ENCODE data around the gene ARHGEF12. TPM values are rescaled to one million over a fixed set of nuclear protein-coding genes. Genes with fewer than 3 reads are reported as not detected.

Gene ARHGEF12
- total and polyA plus RNA-seq, 10 of the 15 experiments (the other 5 are each of a cell fraction or from before 2014, with no cell fraction given), result 2.7 to 40.8 (median 20.9) TPM

DNA sequence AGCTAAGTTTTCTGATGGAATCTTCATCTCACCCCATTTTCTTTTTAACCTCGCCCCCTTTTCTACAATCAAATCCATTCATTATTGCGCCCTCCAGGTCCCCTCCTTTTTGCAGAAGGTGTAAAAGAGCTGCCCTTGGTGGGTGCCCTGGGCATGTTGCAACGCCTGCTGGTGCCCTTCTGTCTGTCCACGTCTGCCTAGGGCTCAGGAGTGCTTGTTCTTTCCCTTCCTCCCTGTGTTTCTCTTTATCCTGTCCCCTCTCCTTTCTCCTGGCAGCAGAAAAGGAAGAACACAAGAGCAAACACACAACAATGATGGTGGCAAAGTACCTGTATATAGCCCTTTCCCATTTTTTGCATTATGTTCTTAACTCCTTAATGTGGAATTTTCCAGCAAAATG lies 17.3 kb upstream of the ARHGEF12 start:
- Histone ChIP-seq H3K36me3 (ENCODE audit: control insufficient read depth in 2 of 2, insufficient read depth in 2 of 2, low read length in 1 of 2) (no peaks in the 10 kb centered on the region), H3K9me3 (replicated peaks; ENCODE audit: control insufficient read depth, insufficient read depth, low read length) (no peaks in the 10 kb centered on the region), H4K20me1 (ENCODE audit: control insufficient read depth, insufficient read depth) (no peaks in the 10 kb centered on the region), H3K4me2 (ENCODE audit: control insufficient read depth, insufficient read depth) (no peak overlapping the region), H3K4me1 (ENCODE audit: control insufficient read depth, insufficient read depth, low read length) (no peaks in the 10 kb centered on the region), H3K4me3 (no peak overlapping the region), H3K9ac (ENCODE audit: control insufficient read depth, insufficient read depth, low read length) (no peak overlapping the region), H3K27ac (ENCODE audit: control insufficient read depth, insufficient read depth) (no peak overlapping the region), H3K79me2 (ENCODE audit: control insufficient read depth, insufficient read depth, low read length) (no peaks in the 10 kb centered on the region), H3K27me3 (replicated peaks in 1 of 2; ENCODE audit: control insufficient read depth in 2 of 2, insufficient read depth in 2 of 2, low read length in 1 of 2) (peaks cover 0 to 2% of the 10 kb centered on the region in 2 experiments; a peak in 2 of 4 replicates), H2AFZ (ENCODE audit: control insufficient read depth, low read depth, low read length) (no peak overlapping the region)
- ChIA-PET POLR2A (no interaction called here), SMC1A (ENCODE audit: uncharacterized antibody, unreplicated experiment) (interaction anchor here (1.8 kb wide), 1 partner anchor 18 kb away, joined by 7 read pairs; no protein-coding TSS in a partner anchor), RAD21 (ENCODE audit: unreplicated experiment) (no interaction called here), CTCF (interaction anchor here (1.5 kb wide), 1 partner anchor 82 kb away, joined by 4 read pairs; no protein-coding TSS in a partner anchor)
- 20% methylated on average over 4 of the region's 4 CpGs for WGBS (ENCODE audit: insufficient coverage, insufficient replicate concordance, low lambda C conversion rate, missing lambda C conversion rate)
- BruUV-seq (replicated peaks), result no TSS peak
- no peak for ATAC-seq
- in situ Hi-C loops (cut with MboI), result no loop called here
- no peak for FAIRE-seq
- DNase-seq (ENCODE audit: low read depth, low spot score), result no peak
- intact Hi-C loops (cut with micrococcal nuclease; ENCODE audit: unreplicated experiment), result no loop called here
- TF ChIP-seq CBFB (IDR thresholded peaks at IDR 0.05; ENCODE audit: low read depth), result no peak
- no peak for TF ChIP-seq CBX3 (IDR thresholded peaks at IDR 0.05; ENCODE audit: borderline replicate concordance, low read depth)
- TF ChIP-seq SIX5 (IDR thresholded peaks at IDR 0.05; ENCODE audit: low read depth, low read length, severe bottlenecking), result no peak
- no peak for TF ChIP-seq SRF (IDR thresholded peaks at IDR 0.05; ENCODE audit: low read depth in 2 of 2, low read length in 2 of 2)
- TF ChIP-seq RUNX3 (IDR thresholded peaks at IDR 0.05; ENCODE audit: low read length), result no peak
- TF ChIP-seq MYC (IDR thresholded peaks at IDR 0.05; ENCODE audit: insufficient read depth, insufficient read length, insufficient replicate concordance, low read length, severe bottlenecking), result no peak
- TF ChIP-seq, protein P1, sequence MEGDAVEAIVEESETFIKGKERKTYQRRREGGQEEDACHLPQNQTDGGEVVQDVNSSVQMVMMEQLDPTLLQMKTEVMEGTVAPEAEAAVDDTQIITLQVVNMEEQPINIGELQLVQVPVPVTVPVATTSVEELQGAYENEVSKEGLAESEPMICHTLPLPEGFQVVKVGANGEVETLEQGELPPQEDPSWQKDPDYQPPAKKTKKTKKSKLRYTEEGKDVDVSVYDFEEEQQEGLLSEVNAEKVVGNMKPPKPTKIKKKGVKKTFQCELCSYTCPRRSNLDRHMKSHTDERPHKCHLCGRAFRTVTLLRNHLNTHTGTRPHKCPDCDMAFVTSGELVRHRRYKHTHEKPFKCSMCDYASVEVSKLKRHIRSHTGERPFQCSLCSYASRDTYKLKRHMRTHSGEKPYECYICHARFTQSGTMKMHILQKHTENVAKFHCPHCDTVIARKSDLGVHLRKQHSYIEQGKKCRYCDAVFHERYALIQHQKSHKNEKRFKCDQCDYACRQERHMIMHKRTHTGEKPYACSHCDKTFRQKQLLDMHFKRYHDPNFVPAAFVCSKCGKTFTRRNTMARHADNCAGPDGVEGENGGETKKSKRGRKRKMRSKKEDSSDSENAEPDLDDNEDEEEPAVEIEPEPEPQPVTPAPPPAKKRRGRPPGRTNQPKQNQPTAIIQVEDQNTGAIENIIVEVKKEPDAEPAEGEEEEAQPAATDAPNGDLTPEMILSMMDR (IDR thresholded peaks at IDR 0.05 in 2 of 3, conservative IDR thresholded peaks at IDR 0.05 in 1 of 3; ENCODE audit: control insufficient read depth in 2 of 3, extremely low read depth in 1 of 3, insufficient read depth in 1 of 3, low read depth in 3 of 3, low read length in 3 of 3), result no peak
- TF ChIP-seq NBN (IDR thresholded peaks at IDR 0.05), result no peak
- TF ChIP-seq CREM (IDR thresholded peaks at IDR 0.05; ENCODE audit: low read depth), result no peak
- TF ChIP-seq, protein P2, sequence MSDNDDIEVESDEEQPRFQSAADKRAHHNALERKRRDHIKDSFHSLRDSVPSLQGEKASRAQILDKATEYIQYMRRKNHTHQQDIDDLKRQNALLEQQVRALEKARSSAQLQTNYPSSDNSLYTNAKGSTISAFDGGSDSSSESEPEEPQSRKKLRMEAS (IDR thresholded peaks at IDR 0.05; ENCODE audit: low read depth, low read length), result no peak
- no peak for TF ChIP-seq KLF5 (IDR thresholded peaks at IDR 0.05; ENCODE audit: partially characterized antibody)
- TF ChIP-seq RELA (IDR thresholded peaks at IDR 0.05; ENCODE audit: borderline replicate concordance, partially characterized antibody), result no peak
- TF ChIP-seq NR2C1 (IDR thresholded peaks at IDR 0.05), result no peak
- no peak for TF ChIP-seq SMAD1 (IDR thresholded peaks at IDR 0.05; ENCODE audit: low read depth, partially characterized antibody)
- TF ChIP-seq CREB1 (IDR thresholded peaks at IDR 0.05; ENCODE audit: low read depth), result no peak
- TF ChIP-seq, protein P3, sequence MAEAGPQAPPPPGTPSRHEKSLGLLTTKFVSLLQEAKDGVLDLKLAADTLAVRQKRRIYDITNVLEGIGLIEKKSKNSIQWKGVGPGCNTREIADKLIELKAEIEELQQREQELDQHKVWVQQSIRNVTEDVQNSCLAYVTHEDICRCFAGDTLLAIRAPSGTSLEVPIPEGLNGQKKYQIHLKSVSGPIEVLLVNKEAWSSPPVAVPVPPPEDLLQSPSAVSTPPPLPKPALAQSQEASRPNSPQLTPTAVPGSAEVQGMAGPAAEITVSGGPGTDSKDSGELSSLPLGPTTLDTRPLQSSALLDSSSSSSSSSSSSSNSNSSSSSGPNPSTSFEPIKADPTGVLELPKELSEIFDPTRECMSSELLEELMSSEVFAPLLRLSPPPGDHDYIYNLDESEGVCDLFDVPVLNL (IDR thresholded peaks at IDR 0.05; ENCODE audit: low read depth, low read length), result no peak
- no peak for TF ChIP-seq CHD1 (IDR thresholded peaks at IDR 0.05; ENCODE audit: low read depth, low read length)
- no peak for TF ChIP-seq IRF4 (IDR thresholded peaks at IDR 0.05; ENCODE audit: low read depth, low read length)
- TF ChIP-seq, protein P4, sequence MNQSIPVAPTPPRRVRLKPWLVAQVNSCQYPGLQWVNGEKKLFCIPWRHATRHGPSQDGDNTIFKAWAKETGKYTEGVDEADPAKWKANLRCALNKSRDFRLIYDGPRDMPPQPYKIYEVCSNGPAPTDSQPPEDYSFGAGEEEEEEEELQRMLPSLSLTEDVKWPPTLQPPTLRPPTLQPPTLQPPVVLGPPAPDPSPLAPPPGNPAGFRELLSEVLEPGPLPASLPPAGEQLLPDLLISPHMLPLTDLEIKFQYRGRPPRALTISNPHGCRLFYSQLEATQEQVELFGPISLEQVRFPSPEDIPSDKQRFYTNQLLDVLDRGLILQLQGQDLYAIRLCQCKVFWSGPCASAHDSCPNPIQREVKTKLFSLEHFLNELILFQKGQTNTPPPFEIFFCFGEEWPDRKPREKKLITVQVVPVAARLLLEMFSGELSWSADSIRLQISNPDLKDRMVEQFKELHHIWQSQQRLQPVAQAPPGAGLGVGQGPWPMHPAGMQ (IDR thresholded peaks at IDR 0.05; ENCODE audit: borderline replicate concordance), result no peak
- no peak for TF ChIP-seq PAX8 (IDR thresholded peaks at IDR 0.05)
